Fibroblast of peridontal ligament (primary cell): ENCODE measurements around the gene GALR3.

Source experiments
- DNase-seq: peaks from one replicate; pipeline ENCODE4 v3.0.0-alpha.2; 2010; ENCODE audit errors: extremely low read depth

Gene GALR3

GRCh38 chr22:37870273-37870672 is 47.1 kb downstream of the GALR3 start:
- no peak for DNase-seq
